Jurkat, Clone E6-1 (cell line): ENCODE measurements around the gene PRDM15.
A peak's percentile ranks its signal among the peaks of the same experiment; 100 is the strongest.

Source experiments
- DNase-seq: peaks from one replicate; pipeline ENCODE4 v3.0.0-alpha.2; 2011; ENCODE audit warnings: low read depth, low spot score
- H3K4me3 ChIP-seq: 2 replicates; pipeline ENCODE4 v1.5.1; 2011; ENCODE audit warnings: mild to moderate bottlenecking, low read length, control low read depth, moderate library complexity

The PRDM15 gene

DNA sequence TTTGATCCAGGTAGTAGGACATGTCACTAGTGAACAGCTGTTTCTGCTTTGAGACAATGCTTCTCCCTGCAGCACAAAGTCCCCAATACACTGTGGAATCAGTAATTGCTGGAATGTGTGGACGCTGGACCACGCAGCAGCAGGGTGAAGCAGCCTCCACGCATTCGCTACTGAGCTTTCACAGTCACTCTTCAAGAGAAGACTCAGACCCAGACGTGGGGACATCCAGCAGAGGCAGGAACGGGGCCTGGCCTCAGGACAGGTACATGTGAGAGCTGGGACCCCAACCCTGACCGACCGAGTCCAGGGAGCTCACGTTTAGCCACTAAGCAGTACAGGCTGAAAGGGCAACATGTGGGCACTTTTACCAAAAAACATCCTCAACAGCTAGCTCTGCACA, 34.1 kb upstream of the PRDM15 start:
- DNase-seq, result no peak
- H3K4me3 ChIP-seq, result no peak overlapping the region

DNA sequence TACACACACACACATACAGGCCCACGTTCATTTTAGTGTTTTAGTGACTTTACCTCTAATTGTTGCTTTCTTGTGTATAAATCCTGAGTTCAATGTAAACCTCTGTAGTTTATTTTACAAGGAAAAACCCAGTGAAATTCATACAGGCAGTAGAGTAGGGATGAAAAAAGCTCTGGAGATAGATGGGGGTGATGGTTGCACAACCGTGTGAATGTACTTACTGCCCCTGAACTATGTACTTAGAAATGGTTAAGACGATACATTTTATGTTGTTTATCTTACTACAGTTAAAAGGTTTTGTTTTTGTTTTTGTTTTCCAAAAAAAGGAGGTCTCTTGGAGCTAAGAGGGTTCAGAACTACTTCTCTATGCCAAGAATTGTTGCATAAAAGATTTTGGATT, 29.7 kb upstream of the PRDM15 start:
- DNase-seq, result no peak

DNA sequence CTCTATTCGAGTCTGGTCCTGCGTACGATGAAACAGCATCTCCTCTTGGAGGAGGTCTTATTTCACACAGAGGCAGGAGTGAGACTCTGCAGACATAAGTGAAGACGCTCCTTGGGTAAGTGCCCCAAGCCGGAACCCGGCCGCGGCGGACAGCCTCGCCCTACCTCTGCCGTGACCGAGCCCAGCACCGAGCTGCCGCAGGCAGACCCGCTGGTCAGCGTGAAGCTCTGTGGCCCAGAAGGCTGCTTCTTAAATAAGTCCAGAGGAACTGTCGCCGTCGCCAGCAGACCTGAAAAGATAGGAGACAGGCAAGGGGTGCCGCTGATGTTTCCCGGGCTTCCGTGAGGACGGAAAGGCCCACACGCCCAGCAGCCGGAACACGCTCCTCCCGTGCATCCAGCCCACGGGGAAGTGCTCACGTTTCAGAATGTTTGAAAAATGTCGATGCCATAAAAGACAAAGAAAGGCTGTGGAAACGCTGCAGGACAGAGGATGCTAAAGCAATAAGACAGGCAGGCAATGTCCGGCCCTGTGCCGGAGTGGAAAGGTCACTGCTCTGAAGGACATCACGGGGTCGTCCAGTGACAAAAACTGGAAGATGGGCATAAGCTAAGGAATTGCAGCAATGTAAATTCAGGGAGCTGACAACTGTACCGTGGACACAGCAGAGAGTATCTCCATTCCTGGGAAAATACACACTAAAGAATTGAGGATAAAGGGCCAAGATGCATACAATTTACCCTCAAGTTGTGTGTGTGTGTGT, 28.5 kb upstream of the PRDM15 start:
- H3K4me3 ChIP-seq, result no peak overlapping the region
- DNase-seq, result no peak

More for the DNA sequence above, 29.7 kb upstream of the PRDM15 start:
- no peak overlapping the region for H3K4me3 ChIP-seq

DNA sequence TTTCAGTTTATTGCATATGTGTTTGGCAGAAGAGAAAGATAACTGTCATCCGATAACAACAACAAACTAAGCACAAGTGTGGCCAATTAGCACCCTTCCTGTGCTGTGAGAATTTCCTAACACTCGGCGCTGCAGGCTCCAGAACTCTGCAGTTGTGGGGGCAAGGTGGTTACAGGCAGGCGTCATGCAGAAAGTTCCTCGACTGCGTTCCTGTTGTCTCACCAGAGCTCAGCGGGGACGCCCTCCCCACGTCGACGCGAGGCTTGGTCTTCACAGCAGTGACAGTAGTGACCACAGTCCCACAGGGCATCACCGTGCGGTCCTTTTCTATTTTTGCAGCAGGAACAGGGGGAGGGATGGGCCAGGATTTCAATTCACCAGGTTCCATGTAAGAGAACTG, 27.6 kb upstream of the PRDM15 start:
- DNase-seq, result no peak

DNA sequence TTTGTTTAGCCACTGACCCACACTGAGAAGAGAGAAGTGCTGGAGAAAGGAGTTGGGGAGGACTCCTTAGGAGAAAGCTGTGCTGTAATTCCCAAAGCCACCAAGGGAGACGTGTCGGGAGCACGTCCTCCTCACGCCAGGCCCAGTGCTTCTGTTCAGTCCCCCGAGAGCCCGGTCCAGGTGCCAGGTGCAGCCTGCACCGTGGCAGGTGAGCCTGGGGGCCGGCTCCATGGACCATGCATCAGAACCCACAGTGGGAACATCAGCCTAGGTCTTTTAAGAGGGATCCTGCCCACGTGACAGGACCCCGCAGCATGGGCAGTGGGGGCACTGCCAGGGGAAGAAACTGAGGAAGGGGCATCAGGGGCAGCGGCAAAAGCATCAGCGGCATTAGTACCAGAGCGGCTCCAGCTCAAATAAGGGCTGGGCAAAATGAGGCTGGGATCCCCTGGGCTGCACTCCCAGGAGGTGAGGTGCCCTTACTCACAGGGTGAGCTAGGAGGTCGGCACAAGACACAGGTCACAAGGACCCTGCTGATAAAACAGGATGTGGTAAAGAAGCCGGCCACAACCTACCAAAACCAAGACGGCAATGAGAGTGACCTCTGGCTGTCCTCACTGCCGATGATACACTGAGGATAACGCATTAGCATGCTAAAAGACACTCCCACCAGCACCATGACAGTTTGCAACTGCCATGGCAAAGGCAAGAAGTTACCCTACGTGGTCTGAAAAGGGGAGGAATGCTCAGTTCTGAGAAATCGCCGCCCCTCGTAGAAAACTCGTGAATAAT, 24.6 kb upstream of the PRDM15 start:
- no peak overlapping the region for H3K4me3 ChIP-seq
- no peak for DNase-seq

More for the DNA sequence above, 27.6 kb upstream of the PRDM15 start:
- H3K4me3 ChIP-seq, result no peak overlapping the region

DNA sequence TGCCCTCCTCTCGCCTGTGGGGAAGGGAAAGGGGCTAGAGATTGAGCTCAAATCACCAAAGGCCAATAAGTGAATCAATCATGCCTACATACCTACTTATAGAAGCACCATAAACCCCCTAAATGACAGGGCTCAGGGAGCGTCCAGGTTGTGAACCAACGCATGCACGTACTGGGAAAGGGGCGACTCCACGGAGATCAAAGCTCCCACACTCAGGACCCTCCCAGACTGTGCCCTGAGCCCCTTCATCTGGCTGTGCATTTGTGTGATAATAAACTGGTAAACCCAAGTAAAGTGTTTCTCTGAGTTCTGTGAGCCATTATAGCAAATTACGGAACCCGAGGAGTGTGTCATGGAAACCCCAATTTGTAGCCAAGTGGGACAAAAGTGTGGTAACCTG, 23.8 kb upstream of the PRDM15 start:
- H3K4me3 ChIP-seq, result no peak overlapping the region
- DNase-seq, result no peak

DNA sequence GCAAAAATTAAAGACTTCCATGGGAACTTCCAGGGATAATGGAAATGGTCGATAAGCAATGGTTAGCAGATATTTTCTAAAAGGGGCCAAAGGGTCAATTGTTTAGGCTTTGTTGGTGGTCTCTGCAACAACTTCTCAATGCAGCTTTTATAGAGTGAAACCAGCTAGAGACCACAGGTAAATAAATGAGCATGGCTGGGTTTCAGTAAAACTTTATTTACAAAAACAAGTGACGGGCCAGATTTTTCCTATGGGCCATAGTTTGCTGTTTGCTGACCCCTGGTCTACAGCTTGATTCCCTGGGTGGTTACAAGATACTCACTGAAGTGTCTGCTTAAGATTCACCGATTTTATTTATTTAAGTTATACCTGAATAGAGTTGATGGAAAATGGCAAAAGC, 22.6 kb upstream of the PRDM15 start:
- DNase-seq, result no peak
- H3K4me3 ChIP-seq, result no peak overlapping the region

DNA sequence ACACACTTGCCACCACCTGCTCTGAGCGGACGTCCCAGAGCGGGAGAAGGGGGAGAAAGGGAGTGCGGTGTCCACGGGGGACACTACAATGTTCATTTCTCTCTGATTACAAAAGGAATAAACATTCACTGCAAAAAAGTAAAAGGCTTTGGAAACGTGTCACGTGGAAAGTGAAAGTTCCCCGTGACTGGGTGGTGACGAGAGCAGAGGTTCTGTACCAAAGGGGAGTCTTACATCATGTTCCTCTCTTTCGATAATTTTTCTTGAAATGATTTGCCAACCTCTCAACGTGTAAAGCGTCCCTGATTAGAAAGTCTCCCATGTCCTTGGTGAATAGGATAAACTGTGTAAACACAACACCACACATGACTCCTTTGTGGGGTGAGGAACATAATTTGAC, 22.0 kb upstream of the PRDM15 start:
- no peak overlapping the region for H3K4me3 ChIP-seq
- no peak for DNase-seq

DNA sequence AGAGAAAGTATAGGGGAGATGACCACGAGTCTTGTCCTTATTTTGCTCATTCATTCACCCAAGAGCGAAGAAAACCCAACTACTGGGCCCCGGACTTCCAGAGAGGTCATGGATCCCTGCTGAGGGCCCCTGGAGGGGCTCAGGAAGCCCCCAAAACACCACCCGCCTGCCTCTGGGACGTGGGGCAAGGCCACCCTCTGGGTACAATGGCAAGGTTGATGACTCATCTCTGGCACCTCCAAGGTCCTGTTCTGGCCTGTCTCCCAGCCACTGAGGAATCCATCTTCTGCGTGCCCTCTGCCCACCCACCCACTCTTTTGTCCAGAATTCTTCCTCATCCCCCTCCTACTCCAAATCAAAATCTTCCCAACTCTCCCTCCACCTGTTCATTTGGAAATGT, 21.3 kb upstream of the PRDM15 start:
- no peak for DNase-seq

DNA sequence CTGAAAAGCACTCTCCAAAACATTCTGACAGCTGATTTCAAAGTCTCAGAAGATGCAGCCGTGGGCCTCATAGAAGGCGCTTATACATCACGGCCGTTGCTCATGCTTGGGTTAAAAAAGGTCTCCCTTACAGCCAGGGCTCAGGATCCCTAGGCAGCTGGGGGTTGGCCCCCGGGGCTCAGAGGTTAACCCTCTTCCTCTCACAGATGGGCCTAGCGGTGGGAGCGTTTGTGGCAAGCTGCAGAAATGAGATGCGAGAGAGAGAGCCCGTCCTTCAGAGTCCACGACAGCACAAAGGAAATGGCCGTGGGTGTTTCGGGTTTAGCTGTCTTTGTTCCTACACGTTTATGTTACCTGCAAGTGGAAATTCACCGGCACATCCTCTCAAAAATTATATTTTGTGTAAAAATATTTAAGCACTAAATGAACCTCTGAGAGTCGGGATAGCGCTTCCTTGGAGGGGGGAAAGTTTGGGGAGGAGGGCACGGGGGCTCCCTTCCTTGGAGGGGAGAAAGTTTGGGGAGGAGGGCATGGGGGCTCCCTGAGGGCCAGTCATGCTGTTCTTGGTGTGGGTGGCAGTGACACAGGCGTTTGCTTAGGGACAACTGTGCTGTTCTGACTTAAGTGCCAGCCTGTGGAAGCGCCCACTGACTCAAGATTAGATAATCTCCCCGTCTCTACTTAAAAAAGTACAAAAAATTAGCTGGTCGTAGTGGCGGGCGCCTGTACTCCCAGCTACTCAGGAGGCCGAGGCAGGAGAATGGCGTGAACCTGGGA, 20.5 kb upstream of the PRDM15 start:
- H3K4me3 ChIP-seq, result peak overlapping the region; percentile 28
- DNase-seq, result peak; percentile 90

More for the DNA sequence above, 21.3 kb upstream of the PRDM15 start:
- H3K4me3 ChIP-seq, result no peak overlapping the region

DNA sequence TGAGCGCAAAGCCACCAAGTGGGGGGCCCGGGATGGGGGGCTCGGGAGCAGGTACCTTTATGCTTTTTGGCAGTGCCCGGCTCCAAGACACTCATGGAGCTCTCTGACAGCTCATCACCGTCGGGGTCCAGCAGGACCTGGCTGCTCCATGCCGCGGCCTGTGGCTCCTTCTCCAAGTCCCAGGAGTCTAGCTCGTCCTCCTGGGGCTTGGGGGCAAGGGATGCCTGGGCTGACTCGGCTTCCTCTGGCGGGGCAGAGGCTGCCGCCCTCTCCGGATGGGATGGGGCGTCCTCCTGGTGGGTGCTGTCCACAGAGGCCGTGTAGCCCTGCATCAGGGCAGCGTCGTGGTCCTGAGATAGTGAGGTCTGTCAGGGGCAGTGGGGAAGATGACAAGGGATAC, 19.9 kb upstream of the PRDM15 start:
- no peak for DNase-seq
- H3K4me3 ChIP-seq, result peak overlapping the region; percentile 28

DNA sequence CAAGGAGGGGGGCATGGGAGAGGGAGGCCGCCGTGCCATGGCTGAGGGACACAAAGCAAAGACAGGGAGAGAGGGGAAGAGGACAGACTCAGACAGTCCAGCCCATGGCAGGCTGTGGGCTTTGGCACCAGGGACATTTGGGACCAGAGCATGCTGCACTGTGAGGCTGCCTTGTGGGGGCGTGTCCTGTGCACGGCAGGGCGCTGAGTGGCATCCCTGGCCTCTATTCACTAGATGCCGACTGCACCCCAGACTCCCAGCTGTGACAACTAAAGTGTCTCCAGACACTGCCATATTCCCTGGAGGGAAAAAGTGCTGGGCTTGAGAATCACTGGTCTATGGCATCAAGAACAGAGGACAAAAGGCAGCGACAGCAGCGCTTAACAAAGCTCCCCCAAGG, 18.6 kb upstream of the PRDM15 start:
- H3K4me3 ChIP-seq, result no peak overlapping the region
- DNase-seq, result no peak

DNA sequence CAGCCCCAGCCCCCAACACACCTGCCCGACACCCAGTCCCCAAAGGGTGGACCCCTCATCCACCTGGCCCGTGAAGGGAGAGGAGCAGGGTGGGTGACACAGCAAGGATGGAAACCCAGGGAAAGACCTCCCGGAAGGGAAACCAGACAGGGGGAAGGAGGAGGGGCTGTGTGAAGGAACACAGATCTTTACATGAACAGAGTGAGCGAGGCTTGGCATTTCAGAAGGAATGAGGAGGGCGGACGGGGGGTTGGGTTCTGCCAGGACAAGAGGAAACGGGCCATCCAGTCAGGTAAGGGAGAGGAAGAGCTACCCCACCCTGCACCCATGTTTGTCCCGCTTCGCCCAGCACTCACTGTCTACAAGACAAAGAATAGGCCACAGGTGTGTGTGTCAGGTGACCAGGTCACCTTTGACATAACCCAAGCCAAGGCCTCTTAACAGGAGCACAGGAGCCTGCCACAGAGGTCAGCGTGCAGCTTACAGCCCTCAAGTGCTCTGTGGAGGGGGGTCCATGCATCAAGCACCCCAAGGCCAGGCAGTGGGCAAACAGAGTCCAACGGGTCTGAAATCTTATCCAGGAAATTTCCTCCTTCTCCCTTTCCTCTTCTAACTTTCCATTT, 18.0 kb upstream of the PRDM15 start:
- H3K4me3 ChIP-seq, result no peak overlapping the region

DNA sequence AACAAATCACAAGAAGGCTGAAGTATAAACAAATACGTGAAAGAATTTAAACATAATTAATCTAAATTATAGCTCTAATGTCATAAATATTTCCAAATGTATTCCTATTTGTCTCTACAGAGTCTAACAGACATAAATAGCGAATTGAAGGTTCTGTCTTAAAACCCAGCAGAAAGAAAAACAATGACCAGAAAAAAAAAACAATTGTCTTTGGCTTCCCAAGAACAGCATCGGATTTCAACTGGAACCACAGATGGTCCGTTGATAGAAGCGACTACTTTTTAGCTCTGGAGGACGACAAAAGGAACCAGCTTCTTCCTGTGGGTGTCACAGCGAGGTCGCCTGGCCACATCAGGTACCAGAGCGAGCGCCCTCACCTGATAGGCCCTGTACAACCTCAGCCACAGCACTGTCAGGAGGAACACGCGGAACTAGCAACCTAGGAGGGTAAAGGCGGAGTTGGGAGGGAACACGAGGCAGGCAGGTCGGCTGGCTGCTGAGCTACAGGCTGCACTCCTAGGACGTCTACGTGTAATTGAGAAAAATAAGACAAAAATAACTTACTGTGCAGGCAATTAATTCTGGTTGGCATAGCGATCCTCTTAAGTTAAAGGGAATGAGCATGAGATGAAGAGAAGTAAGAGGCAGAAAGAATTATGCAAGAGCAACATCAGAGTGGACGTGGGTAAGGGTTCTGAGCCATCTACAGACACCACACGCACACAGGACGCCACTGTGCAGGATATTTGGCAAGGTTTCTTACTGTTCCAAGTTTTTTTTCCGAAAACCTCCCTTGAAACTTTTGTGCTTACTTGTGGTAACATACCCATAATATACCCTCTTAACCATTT, 16.7 kb upstream of the PRDM15 start:
- DNase-seq, result peak; percentile 77
- no peak overlapping the region for H3K4me3 ChIP-seq

More for the DNA sequence above, 18.0 kb upstream of the PRDM15 start:
- no peak for DNase-seq

DNA sequence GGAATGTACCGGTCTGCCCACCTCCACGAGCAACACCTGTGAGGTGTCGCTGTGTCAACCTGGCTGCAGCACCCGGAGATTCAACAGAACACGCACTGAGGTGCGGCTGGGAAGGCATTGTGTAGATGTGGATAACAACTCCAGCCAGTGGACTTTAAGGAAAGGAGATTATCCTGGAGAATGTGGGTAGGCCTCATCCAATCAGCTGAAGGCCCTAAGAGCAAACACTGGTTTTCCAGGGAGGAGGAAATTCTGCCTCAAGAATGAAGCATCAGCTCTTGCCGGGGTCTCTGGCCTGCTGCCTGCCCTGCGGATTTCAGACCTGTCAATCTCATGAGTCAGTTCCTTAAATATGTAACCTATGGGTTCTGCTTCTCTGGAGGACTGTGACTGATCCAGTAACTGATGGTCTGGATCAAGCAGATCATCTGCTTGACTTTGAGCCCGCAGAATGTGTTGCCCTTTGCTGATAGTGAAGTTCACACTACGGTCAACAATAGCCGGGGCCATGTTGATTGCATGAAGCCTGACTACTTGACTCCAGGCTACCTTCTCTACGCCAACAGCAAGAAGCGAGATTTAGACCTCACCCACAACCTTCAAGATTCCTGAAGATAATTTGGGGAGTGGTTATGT, 15.9 kb upstream of the PRDM15 start:
- no peak overlapping the region for H3K4me3 ChIP-seq
- DNase-seq, result no peak

DNA sequence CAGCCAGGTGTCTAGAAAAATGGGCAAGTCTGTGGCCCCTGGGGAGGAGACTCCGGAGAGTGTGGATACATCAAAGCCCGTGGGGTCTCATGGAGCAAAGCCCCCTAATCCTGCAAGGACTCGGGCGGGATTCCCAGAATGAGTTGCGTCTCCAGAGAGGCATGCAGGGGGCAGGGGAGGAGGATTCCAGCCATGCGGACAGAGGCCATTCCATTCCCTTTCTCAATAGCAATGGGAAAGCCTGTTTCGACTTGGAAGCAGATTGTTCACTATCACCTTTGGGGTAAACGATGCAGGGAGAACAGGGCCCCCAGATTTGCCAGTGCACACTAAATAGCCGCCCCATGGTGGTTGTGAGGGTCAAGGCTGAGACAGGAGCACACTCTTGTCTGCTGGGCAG, 15.4 kb upstream of the PRDM15 start:
- no peak for DNase-seq
- H3K4me3 ChIP-seq, result no peak overlapping the region

DNA sequence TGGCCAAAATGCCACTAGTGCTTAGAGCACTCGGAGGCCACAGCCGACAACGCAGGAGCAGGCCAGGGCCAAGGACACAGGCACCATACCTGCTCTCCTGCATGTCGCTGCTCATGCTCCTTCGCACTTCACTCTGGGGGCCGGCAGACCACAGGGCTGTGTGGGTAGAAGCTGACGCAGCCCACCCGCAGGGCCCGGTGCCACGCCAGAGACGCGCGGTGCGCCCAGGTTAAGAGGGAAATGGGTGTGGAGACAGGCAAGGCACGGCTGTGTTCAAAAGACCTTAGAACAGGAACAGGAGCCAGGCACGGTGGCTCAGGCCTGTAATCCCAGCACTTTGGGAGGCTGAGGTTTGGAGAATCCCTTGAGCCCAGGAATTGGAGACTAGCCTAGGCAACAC, 13.6 kb upstream of the PRDM15 start:
- H3K4me3 ChIP-seq, result no peak overlapping the region
- no peak for DNase-seq

DNA sequence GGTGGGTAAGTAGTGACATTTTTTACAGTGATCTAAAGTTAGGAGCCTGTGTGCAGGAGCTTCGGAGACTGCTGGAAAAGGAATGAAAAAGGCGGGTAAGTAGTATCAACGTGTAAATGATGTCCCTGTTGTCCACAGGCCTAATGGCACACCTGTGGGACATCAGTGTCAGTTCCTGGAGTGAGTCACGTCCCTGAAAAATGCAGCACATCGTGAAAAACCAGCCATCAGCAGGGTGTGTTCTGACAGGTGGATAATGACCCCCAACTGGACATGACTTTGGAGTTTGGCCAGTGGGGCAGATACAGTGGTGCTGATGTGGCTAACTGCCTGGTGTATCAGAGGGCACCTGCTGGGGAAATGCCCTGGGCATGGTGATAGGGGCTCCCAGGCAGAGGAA, 12.0 kb upstream of the PRDM15 start:
- no peak overlapping the region for H3K4me3 ChIP-seq
- DNase-seq, result no peak
